ENCODE data around the gene TMEM179.

Gene TMEM179

DNA sequence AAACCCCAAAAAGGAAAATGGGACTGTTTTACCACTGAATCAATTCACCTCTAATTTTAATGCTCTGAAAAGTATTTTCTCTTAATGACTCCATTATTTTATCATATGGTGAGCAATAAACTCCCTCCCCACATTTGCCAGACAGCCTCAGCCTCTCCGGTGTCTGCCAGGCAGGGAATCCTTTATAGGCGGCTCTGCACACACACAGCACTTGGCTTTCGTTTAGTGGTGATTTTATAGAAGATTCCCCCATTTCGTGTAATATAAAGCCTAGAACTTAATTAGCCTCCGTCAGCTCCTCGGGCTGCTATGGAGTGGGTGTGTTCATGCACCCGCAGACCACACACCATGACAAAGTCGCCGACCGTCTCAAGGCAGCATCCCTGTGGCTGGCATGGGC lies 35.1 kb downstream of the TMEM179 start:
- DNase-seq (ENCODE audit: low spot score) = no peak

DNA sequence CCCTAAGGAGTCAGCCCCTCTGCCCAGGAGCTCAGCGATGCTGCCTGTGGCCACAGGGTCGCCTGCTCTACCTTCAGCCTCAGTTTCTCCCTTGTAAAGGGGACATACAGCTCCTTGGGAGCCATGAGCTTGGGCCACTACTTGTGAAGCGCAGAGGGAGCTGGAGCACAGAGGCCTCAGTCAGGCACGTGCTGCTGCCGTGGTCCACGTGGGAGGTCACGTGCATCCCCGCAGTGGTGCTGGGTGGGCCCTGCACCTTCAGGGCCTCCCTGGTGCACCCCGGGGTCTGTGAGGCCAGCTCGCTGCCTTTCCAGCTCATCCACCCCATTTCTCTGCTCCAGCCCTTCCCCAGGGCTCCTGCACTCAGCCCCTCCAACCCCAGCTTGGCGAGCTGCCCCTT lies 36.0 kb downstream of the TMEM179 start:
- no peak for DNase-seq (ENCODE audit: low spot score)

DNA sequence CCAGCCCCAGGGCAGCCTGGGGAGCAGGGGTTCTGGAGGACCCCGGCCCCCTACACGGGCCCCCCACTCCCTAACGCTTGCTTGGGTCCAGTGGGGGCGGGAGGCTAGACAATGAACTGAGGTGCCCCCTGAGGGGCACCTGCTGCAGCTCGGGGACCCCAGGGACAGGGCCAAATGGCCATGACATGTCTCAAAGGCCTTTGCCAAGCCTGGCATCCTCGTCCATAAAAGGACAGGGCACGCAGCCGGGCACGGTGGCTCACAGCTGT lies 36.7 kb downstream of the TMEM179 start:
- no peak for DNase-seq (ENCODE audit: low spot score)

DNA sequence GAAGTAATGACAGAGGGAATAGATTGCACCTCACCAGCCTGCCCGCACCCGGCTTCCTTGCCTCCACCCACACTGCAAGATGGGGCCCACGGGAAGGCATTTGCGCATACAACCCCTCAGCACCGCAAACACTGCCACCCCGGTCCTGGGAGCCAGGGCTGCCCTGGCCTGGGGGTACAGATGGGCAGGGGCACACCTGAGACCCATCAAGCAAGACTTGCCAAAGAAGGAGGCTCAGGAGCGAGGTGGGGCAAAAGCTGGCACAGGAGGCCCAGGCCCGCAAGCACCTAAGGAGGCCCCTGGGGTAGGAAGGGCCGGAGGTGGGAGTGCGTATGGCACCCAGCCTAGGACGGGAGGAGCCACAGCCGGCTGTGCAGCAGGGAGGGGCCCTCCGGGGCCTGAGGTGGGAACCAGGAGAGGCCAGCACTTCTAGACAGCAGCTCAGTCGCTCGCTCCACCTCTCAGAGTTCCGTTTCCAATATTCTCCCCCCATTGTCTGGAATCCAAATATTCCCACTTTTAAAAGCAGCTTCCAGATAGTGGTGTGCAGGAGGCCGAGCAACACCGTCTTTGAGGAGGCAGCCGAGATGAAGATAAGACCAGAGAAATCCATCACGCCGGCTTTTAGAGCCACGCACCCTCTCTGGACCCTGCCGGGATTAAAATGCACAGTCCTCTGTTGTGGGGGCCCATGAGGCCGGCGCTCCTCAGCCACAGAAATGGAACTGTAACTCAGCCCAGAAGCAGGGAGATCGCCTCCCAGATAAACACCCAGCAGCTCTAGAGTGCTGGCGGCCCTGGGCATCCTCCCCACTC lies 37.2 kb downstream of the TMEM179 start:
- no peak for DNase-seq (ENCODE audit: low spot score)

DNA sequence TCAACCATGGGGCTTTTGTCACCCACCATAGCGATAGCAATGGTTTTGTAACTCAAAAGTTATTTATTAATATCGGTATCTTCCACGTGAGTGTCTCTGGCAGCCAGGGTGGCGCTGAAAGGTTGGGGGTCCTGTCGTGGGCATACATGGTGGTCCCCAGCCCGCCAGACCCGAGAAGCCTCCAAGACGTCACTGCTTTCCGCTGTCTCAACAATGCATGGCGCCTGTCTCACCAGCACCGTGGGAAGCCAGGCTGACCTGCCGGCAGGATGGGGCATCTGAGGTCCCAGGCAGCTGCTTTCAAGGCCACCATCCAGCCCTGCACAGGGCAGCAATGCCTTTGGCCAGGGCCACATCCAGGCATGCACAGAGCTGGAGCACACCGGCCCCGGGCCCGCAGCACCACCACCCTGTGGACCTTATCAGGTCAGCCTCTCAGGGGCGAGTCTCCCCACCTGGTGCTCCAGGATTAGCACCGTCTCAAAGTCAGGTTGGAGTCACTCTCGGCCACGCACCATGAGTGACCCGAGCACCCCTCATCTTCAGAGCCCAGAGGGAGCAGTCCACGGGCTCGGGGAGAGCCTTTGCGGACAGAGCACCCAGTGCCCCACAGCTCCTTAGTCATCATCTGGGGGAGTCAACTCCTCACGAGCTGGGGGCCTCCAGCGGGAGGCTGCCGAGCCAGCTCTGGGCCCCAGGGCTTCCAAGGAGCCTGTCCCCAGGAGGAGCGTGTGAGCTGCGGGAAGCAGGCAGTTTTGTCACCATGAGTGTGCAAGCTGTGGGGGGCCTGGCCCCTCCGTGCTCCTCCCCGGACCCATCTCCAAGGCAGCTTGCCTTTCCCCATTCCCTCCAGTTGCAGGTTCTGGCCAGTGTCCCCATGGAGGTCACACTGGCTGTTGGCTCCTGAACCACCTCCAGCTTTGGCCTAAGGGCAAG lies 39.6 kb downstream of the TMEM179 start:
- DNase-seq (ENCODE audit: low spot score) = no peak

DNA sequence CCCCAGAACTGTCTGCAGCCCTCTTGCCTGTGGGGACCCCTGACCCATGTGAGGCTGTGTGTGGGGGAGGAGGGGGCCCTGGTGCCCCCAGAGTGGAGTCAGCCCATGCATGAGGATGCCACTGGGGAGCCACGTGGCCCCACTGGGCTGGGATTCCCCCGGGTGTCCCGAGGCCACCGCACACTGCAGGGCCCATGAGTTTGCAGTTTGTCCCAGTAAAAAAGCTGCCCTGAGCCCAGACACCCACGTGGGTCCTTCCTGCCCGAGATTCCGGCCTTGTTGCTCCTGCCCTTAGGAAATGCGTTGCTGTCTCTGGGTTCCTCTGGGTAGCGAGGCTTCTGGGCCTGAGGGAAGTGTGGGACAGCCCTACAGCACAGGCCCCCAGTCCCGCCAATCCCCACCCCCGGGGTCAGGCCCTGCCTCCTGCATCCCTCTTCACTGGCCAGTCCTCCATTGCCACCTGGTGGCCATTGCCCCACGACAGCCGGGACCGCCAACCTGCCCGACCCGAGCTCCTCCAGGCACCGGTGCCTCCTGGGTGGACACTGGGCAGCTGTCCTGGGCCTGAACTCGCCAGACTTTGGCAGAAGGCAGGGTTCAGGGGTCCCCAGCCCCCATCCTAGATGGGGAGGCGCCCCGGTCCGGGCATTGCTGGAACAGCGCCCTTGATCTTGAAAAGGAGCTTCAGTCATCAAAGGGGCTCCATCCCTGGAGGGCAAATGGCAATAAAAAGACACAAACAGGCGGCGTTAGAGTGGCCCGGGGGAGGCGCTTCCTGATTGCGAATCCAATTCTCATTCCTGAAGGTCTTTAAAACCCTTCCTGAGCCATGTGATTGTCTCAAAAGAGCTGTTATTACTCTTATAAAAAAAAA lies 40.6 kb downstream of the TMEM179 start:
- DNase-seq (ENCODE audit: low spot score) = peak; percentile 25

DNA sequence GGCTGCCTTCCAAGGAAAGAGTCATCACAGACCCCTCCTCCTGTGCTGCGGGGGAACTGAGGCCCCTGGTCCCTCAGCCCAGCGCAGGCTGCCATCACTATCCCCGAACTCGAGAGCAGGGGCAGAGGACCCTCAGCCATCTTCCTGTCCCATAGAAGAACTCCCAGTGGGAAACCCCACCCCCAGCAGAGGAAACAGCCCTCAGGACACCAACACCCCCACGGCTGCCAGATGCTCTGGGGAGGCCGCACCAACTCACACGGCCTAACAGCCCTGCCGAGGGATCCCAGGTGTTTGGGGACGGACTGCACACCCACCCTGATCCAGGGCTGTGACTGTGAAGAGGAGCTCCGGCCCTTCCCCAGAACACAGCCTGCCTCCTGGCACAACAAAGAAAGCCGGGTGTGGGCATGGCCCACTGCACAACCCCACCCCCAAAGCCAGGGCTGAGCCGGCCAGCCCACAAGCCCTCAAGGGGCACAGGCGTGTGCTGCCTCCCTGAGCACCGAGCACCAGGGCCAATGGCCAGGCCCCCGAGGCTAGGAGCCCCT lies 41.3 kb downstream of the TMEM179 start:
- DNase-seq (ENCODE audit: low spot score) = no peak

DNA sequence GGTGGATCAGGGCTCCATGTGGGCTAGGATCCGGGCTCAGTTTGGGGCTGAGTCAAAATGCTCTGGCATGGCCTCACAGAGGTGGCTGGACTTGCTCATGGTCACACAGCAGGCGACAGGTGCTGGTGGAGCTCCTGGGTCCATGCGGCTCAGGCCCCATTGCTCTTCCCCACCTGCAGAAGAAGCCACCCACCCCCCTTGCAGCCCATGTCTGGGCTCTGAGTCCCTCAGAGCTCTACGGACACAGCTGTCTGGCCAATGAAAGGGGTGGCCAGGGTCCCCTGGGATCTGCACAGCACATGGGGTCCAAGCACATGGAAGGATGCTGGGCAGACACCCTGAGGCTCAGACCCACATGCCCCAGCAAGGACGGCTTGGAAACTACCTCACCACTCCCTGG lies 42.0 kb downstream of the TMEM179 start:
- DNase-seq (ENCODE audit: low spot score) = no peak

DNA sequence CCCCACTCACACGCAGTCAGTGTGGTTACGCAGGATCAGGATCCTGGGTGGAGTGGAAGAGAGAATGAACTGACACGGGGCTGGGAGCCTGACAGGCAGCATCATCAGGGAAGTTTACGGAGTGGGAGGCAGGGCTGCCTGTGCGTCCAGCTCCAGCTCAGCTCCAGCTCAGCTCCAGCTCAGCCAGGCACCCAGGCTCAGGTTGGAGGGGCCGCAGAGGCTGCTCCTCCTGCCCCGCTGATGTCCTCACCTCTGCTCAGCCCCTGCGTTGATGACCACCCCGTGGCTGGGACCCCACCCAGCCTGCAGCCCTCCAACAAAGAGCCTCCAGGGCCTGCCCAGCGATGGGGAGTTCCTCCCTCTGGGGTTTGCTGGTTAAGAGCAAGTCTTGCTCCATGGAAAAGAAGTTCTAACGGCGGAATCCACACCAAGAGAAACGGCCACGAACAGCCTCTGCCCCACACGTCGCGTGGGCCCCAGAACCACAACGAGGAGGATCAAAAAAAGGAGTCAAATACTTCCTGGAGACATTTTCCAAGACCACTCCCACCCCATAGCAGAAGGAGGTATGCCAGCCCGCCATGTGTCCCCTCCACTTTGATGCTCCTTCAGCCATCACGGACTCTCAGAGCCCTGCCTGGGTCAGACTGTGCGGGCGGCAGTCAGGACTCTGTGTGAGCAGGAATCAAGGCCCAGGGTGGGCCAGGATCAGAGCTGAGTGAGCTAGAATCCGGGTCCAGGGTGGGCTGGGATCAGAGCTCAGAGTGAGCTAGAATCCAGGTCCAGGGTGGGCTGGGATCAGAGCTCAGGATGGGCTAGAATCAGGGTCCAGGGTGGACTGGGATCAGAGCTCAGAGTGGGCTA lies 42.7 kb downstream of the TMEM179 start:
- DNase-seq (ENCODE audit: low spot score) = no peak

DNA sequence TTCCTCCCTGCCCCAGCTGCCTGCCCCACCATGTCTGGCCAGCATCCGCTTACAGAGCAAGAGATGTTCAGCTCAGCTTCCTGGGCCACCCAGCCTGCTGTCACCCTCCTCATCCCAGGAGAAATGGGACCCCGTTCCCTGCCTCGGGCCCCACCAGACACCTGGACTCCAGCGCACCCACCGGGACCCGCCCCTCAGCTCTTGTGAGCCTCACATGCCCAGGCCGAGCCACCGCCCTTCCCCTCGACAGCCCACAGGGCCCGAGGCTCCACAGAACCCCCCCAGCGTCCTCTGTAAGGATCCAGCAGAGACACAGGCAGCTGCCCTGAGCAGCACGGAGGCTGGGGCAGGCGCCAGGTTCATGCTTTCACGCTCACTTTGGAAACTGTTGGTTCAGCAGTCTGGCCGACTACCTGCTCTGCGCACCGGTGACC lies 43.4 kb downstream of the TMEM179 start:
- no peak for DNase-seq (ENCODE audit: low spot score)

DNA sequence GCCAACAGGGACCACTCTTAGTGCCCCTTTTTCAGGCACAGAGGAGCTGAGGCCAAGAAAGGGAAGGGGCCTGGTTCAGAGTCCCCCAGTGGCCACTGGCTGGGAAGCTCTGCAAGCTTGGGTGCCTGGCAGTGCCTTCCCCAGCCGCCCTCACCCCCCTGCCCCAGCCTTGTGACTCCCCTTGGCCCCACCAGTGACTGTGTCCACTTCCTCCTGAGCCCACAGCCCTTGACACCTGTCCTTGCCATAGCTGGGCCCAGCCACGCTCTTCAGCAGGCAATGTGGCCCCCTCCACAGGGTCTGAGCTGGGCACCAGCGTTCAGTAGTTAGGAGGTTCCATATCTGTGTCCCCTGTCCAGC lies 44.0 kb downstream of the TMEM179 start:
- DNase-seq (ENCODE audit: low spot score) = no peak

DNA sequence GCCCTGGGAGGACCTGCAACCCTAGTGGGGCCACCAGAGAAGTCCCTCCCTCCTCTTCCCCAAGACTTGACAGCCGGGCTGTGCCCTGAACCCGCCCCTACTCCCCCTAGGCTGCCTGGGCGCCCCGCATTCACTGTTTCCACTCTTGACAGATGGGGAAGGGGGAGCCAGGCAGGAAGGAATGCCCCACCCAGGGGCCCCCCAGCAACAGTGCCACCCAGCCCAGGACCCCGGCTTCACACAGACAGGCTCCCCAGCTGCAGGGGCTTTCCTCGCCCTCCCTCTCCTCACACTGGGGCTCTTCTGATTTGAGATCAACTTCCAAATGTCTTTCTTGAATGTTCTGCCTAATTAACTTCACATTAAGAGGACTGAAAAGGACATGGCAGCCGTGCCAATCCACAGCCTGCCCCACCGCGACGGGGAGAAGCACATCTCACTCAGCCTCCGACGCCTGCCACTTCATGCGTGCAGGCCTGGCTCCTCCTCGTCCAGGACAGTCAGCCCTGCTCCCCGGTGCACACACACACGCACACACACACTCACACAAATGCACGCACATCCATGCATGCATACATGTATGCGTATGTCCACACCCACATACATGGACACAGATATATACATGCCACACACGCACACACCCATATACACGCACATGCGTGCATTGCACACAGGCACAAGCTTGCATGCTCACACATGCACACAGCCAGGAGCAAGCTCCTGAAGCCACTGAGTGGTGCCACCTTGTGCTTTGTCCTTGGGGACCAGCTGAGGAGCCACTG lies 44.6 kb downstream of the TMEM179 start:
- DNase-seq (ENCODE audit: low spot score) = no peak

DNA sequence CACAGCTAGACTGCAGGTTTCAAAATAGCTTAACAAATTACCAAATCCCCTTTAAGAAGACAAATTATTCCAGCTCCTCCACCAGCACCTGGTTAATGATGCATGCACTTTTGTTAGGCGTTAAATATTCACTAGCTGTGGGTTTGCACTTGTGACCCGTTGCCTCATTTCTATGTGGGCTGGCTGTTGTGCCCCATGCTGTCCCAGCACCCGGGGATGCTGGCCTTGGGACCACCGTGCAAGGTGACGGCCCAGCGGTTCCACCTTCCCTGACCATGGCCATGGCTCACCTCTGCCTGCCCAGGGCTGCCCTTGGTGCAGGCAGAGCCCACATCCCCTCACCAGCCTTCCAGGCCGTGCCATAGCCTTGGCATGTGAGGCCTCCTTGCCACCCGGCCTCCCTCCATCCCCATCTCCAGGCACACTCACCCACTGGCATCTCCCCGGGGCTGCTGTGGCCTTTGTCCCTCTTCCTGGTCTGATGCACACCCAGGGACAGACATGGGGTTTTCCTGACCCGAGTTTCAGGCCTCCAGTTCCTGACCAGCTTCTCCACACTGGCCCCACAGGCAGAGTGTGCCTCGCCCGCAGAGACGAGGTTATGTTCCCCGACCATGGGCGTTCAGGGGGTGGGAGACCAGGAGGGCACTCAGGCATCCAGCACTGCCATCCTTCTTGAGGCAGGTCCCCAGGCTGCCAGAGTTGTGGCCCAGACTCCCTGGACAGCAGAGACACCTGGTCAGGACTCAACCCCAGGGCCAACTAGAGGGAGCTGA lies 45.4 kb downstream of the TMEM179 start:
- no peak for DNase-seq (ENCODE audit: low spot score)

DNA sequence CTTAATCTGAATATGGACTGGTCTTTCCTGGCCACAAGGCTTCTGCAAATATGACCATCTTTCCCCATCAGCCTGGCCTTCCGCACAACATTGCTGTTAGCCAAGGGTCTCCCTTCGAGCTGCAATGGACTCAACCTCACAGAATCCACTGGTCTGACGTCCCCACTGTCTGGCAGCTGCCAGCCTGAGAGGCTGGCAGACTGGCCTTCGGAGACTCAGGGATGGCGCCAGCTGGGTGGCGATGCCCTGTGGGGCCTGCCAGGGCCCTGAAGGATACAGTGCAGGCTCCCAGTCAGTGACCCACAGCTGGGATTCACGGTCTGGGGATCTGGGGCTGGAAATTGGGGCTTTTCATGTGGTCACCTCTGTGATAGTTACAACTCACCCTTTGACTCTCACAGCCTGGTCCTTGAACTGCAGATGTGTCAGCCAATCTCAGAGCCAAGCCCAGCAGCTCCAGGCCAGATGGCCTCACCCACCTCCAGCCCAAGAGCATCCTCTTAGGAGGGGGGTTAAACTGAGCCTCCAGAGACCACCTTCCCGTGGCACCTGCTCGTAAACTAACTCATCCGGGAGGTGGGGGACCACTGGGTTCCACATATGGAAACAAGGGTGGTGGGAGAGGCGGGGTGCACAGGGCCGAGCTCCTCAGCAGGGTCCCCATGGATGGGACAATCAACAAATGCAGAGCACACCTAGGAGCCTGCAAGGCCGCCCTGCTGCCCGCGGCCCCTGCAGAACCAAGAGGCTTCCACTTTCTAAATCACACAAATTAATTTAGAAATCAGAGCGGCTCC lies 46.1 kb downstream of the TMEM179 start:
- DNase-seq (ENCODE audit: low spot score) = no peak

DNA sequence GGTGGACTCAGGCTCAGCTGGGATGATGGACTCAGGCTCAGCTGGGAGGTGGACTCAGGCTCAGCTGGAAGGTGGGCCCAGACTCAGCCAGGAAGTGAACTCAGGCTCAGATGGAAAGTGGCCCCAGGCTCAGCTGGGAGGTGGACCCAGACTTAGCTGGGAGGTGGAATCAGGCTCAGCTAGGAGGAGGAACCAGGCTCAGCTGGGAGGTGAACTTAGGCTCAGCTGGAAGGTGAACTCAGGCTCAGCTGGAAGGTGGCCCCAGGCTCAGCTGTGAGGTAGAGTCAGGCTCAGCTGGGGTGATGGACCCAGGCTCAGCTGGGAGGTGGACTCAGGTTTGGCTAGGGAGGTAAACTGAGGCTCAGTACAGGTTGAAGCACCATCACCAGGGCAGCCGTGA lies 46.8 kb downstream of the TMEM179 start:
- DNase-seq (ENCODE audit: low spot score) = no peak

DNA sequence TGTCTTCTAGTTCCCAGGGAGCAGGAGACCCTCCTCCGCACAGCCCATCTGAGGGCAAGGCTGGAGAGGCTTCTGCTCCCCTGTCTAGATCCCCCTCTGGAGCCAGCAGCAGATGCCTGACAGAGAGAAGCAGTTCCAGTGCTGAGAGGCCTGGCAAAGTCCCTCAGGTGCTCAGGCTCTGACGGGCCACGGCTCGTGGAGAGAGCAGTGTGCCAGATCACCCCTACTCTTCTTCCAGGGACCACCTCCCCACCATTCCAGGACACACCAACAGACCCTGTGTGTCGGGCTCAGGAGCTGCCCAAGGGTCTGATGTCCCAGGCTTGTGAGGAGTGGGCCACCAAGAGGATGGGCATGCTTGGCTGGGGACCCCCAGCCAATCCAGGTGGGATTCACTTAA lies 47.5 kb downstream of the TMEM179 start:
- DNase-seq (ENCODE audit: low spot score) = no peak

DNA sequence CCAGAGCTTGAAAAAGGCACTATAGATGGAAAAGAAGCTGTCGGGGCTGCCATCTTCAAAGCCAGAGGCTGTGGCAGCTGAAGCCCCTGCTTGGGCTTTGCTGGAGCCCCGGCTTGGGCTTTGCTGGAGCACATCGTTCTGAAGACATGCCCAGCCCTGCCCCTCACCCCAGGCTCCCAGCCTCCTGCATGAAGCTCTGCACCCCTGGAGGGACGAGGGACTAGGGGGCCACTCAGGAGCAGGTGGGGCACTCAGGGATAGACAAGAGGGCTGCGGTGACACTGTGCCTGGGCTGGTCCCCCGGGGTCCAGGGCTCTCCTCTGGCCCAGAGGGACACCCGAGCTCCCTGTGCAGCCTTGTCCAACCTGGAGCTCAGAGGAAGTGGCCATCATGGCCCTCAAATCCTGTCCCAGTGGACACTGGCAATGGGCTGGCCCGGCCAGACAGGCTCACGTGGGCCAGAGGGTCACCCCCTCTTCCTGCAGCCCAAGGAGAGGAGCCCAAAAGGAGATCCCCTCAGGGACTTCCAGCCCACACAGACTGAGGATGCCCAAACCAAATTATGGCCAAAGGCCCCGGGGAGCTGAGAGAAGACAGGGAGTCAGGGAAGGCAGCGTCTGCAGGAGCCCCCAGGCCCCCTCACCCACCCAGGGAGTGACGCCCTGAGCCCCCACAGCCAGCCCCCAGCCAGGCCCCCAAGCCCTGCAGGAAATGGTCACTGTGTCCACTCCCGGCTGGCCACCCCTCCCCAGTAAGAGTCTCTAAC lies 48.1 kb downstream of the TMEM179 start:
- no peak for DNase-seq (ENCODE audit: low spot score)
